ENCODE results near the gene UNC45B.
A peak's percentile ranks its signal among the peaks of the same experiment; 100 is the strongest.
"Not testable (repeated sequence)": the region's sequence is repeated elsewhere in the genome, so short reads cannot be mapped to it uniquely, and the experiment has no call there.

Gene UNC45B

GRCh38 chr17:35214631-35215273, 67.1 kb downstream of the UNC45B start:
- peak in 2 of 4 experiments; percentile 3 to 6 for DNase-seq

GRCh38 chr17:35217107-35217506, 69.5 kb downstream of the UNC45B start:
- DNase-seq: no peak

GRCh38 chr17:35218915-35219314, 71.3 kb downstream of the UNC45B start:
- DNase-seq: peak; percentile 13 to 59 (median 46)

GRCh38 chr17:35222452-35222851, 74.8 kb downstream of the UNC45B start:
- DNase-seq: no peak

GRCh38 chr17:35224436-35224835, 76.8 kb downstream of the UNC45B start:
- no peak for DNase-seq

GRCh38 chr17:35227546-35227945, 79.9 kb downstream of the UNC45B start:
- DNase-seq: no peak

- DNase-seq: peak; percentile 8 to 61 (median 26)
Observed at GRCh38 chr17:35229638-35230037, 82.0 kb downstream of the UNC45B start.

- DNase-seq: not testable (repeated sequence)
Observed at GRCh38 chr17:35234315-35234714, 86.7 kb downstream of the UNC45B start.

- DNase-seq: no peak
Observed at GRCh38 chr17:35235289-35235688, 87.7 kb downstream of the UNC45B start.

GRCh38 chr17:35235917-35236316, 88.3 kb downstream of the UNC45B start:
- peak in 2 of 4 experiments; percentile 23 to 37 for DNase-seq

GRCh38 chr17:35236821-35237220, 89.2 kb downstream of the UNC45B start:
- no peak for DNase-seq

- DNase-seq: no peak
Observed at GRCh38 chr17:35238821-35239220, 91.2 kb downstream of the UNC45B start.
